Liver (tissue), 9 donors: Measurements from ENCODE around the gene GUCY1A2. TPM values are rescaled to one million over a fixed set of nuclear protein-coding genes. Genes with fewer than 3 reads are reported as not detected.

Source experiments
- DNase-seq: peaks from one replicate; pipeline ENCODE4 v3.0.0-alpha.2; 2017; ENCODE audit warnings: low spot score
- H3K27ac ChIP-seq, 2 donors: one replicate each; pipeline ENCODE4 v1.7.0; 2013; ENCODE audit warnings: inconsistent platforms in 2 of 2, low read length in 2 of 2, control low read depth in 1 of 2, low read depth in 1 of 2, mild to moderate bottlenecking in 1 of 2
- H3K27me3 ChIP-seq, 4 donors: one replicate each; pipeline versions ENCODE4 v1.6.1 to v1.7.0; 2013; ENCODE audit warnings: low read length in 3 of 4, inconsistent platforms in 1 of 4, mild to moderate bottlenecking in 1 of 4, moderate library complexity in 1 of 4; ENCODE audit not compliant: control insufficient read depth in 4 of 4, insufficient read depth in 4 of 4
- H3K36me3 ChIP-seq, 4 donors: one replicate each; pipeline versions ENCODE4 v1.6.1 to v1.7.0; 2013; ENCODE audit warnings: low read length in 3 of 4, mild to moderate bottlenecking in 3 of 4, low read depth in 1 of 4, moderate library complexity in 1 of 4; ENCODE audit not compliant: control insufficient read depth in 4 of 4, insufficient read depth in 3 of 4
- H3K4me1 ChIP-seq, 4 donors: one replicate each; pipeline versions ENCODE4 v1.6.1 to v1.7.0; 2013; ENCODE audit warnings: low read length in 3 of 4, mild to moderate bottlenecking in 3 of 4, moderate library complexity in 1 of 4; ENCODE audit not compliant: control insufficient read depth in 4 of 4, insufficient read depth in 4 of 4
- H3K4me3 ChIP-seq, 3 donors: one replicate each; pipeline versions ENCODE4 v1.6.1 to v1.7.0; 2013; ENCODE audit warnings: low read length in 3 of 3, control low read depth in 1 of 3, low read depth in 1 of 3, mild to moderate bottlenecking in 1 of 3
- H3K9ac ChIP-seq, 2 donors: one replicate each; pipeline ENCODE4 v1.7.0; 2013; ENCODE audit warnings: low read length in 2 of 2, mild to moderate bottlenecking in 2 of 2, moderate library complexity in 2 of 2, control low read depth in 1 of 2, low read depth in 1 of 2
- H3K9me3 ChIP-seq, 4 donors: one replicate each; pipeline versions ENCODE4 v1.6.1 to v1.7.0; 2013; ENCODE audit warnings: low read length in 3 of 4; ENCODE audit not compliant: control insufficient read depth in 4 of 4
- EGR1 ChIP-seq, 2 donors: IDR thresholded peaks; 2 replicates each; pipeline ENCODE4 v1.6.1; 2016 to 2018; ENCODE audit warnings: antibody characterized with exemption in 2 of 2, low read depth in 2 of 2
- FOXA2 ChIP-seq: IDR thresholded peaks from 2 replicates; pipeline ENCODE4 v1.6.1; 2016; ENCODE audit warnings: antibody characterized with exemption
- GABPA ChIP-seq, 2 donors: IDR thresholded peaks in 1 of 2; conservative IDR thresholded peaks in 1 of 2; 2 replicates each; pipeline ENCODE4 v1.6.1; 2016; ENCODE audit warnings: antibody characterized with exemption in 2 of 2, mild to moderate bottlenecking in 1 of 2, moderate library complexity in 1 of 2
- HNF4A ChIP-seq, 2 donors: conservative IDR thresholded peaks; 2 replicates each; pipeline ENCODE4 v1.6.1; 2016; ENCODE audit warnings: antibody characterized with exemption in 2 of 2, mild to moderate bottlenecking in 2 of 2
- HNF4G ChIP-seq: IDR thresholded peaks from 2 replicates; pipeline ENCODE4 v1.6.1; 2016; ENCODE audit warnings: antibody characterized with exemption
- JUND ChIP-seq, 2 donors: IDR thresholded peaks; 2 replicates each; pipeline ENCODE4 v1.6.1; 2016; ENCODE audit warnings: antibody characterized with exemption in 2 of 2
- NR2F2 ChIP-seq: IDR thresholded peaks from 2 replicates; pipeline ENCODE4 v1.6.1; 2016; ENCODE audit warnings: antibody characterized with exemption
- RXRA ChIP-seq, 2 donors: IDR thresholded peaks; 2 replicates each; pipeline ENCODE4 v1.6.1; 2017 to 2018; ENCODE audit warnings: antibody characterized with exemption in 2 of 2, mild to moderate bottlenecking in 1 of 2
- SP1 ChIP-seq: IDR thresholded peaks from 2 replicates; pipeline ENCODE4 v1.6.1; 2018; ENCODE audit warnings: antibody characterized with exemption, mild to moderate bottlenecking
- YY1 ChIP-seq: IDR thresholded peaks from 2 replicates; pipeline ENCODE4 v1.6.1; 2016; ENCODE audit warnings: antibody characterized with exemption, mild to moderate bottlenecking
- WGBS: extraction: QIAGEN DNeasy Blood & Tissue Kit; methylation state at CpG from one replicate; pipeline ENCODE4 v1.1.7; 2013; 5-methylcytosine and 5-hydroxymethylcytosine counted together
- polyA plus RNA-seq, 2 donors: library from polyadenylated mRNA; stranded (reverse) in 1 of 2; unstranded in 1 of 2; fragments of 200-250 nt in 1 of 2; fragments of >200 nt in 1 of 2; fragmentation: Nextera tagmentation in 1 of 2; extraction: Ambion mirVana in 1 of 2; gene quantifications; one replicate each; pipeline versions ENCODE4 v1.2.1 to v1.2.3, GENCODE V29; 2013 to 2015
- total RNA-seq, 2 donors: library from RNA; depleted of rRNA; stranded (reverse); fragments of >200 nt; gene quantifications; one replicate each; pipeline ENCODE4 v1.2.3, GENCODE V29; 2014
- TF ChIP-seq, protein P1 (sequence below): IDR thresholded peaks from 2 replicates; pipeline ENCODE4 v1.6.1; 2016; ENCODE audit warnings: antibody characterized with exemption
- TF ChIP-seq, protein P2 (sequence below): IDR thresholded peaks from 2 replicates; pipeline ENCODE4 v1.6.1; 2016; ENCODE audit warnings: antibody characterized with exemption, mild to moderate bottlenecking
- TF ChIP-seq, protein P3 (sequence below): IDR thresholded peaks from 2 replicates; pipeline ENCODE4 v1.6.1; 2016; ENCODE audit warnings: antibody characterized with exemption
- TF ChIP-seq, protein P4 (sequence below): IDR thresholded peaks from 2 replicates; pipeline ENCODE4 v1.6.1; 2016; ENCODE audit warnings: antibody characterized with exemption
- donor health status: healthy.
- donor health status: healthy.
- donor health status: healthy.
- donor health status: healthy.
- donor health status: healthy.

The GUCY1A2 gene
- total and polyA plus RNA-seq, 4 donors: 0.55 to 4.4 (median 1.7) TPM

DNA sequence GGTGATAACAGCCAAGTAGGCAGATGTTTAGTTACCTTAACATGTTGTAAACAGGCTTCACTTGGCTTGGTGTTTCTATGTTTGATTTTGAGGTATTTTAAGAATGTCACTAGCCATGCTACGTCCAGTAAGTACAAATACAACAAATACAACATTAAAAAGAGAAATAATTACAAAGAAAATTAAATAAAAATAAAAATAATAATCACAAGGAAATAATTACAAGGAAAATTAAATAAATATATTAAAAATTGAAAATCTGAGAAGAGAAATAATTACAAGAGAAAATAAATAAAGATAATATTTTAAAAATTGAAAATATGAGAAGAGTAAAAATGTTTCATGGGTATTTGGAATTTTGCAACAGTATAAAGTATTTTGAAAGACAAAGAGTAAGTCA lies 103.9 kb downstream of the GUCY1A2 start:
- no peak for DNase-seq
- H3K9ac ChIP-seq: no peak overlapping the region
- no peaks in the 10 kb centered on the region for H3K27me3 ChIP-seq
- WGBS: 31% methylated on average over 1 of the region's 1 CpG
- H3K4me1 ChIP-seq: no peaks in the 10 kb centered on the region
- H3K36me3 ChIP-seq: no peaks in the 10 kb centered on the region
- H3K9me3 ChIP-seq: no peaks in the 10 kb centered on the region
- TF ChIP-seq, protein P1, sequence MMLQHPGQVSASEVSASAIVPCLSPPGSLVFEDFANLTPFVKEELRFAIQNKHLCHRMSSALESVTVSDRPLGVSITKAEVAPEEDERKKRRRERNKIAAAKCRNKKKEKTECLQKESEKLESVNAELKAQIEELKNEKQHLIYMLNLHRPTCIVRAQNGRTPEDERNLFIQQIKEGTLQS: no peak
- no peak for TF ChIP-seq JUND (IDR thresholded peaks at IDR 0.05)
- TF ChIP-seq, protein P2, sequence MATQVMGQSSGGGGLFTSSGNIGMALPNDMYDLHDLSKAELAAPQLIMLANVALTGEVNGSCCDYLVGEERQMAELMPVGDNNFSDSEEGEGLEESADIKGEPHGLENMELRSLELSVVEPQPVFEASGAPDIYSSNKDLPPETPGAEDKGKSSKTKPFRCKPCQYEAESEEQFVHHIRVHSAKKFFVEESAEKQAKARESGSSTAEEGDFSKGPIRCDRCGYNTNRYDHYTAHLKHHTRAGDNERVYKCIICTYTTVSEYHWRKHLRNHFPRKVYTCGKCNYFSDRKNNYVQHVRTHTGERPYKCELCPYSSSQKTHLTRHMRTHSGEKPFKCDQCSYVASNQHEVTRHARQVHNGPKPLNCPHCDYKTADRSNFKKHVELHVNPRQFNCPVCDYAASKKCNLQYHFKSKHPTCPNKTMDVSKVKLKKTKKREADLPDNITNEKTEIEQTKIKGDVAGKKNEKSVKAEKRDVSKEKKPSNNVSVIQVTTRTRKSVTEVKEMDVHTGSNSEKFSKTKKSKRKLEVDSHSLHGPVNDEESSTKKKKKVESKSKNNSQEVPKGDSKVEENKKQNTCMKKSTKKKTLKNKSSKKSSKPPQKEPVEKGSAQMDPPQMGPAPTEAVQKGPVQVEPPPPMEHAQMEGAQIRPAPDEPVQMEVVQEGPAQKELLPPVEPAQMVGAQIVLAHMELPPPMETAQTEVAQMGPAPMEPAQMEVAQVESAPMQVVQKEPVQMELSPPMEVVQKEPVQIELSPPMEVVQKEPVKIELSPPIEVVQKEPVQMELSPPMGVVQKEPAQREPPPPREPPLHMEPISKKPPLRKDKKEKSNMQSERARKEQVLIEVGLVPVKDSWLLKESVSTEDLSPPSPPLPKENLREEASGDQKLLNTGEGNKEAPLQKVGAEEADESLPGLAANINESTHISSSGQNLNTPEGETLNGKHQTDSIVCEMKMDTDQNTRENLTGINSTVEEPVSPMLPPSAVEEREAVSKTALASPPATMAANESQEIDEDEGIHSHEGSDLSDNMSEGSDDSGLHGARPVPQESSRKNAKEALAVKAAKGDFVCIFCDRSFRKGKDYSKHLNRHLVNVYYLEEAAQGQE: no peak
- TF ChIP-seq, protein P3, sequence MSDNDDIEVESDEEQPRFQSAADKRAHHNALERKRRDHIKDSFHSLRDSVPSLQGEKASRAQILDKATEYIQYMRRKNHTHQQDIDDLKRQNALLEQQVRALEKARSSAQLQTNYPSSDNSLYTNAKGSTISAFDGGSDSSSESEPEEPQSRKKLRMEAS: no peak
- no peak for TF ChIP-seq RXRA (IDR thresholded peaks at IDR 0.05)
- TF ChIP-seq YY1: no peak
- no peak for TF ChIP-seq HNF4G
- TF ChIP-seq HNF4A (conservative IDR thresholded peaks at IDR 0.05): no peak
- H3K27ac ChIP-seq: no peak overlapping the region
- H3K4me3 ChIP-seq: no peak overlapping the region

DNA sequence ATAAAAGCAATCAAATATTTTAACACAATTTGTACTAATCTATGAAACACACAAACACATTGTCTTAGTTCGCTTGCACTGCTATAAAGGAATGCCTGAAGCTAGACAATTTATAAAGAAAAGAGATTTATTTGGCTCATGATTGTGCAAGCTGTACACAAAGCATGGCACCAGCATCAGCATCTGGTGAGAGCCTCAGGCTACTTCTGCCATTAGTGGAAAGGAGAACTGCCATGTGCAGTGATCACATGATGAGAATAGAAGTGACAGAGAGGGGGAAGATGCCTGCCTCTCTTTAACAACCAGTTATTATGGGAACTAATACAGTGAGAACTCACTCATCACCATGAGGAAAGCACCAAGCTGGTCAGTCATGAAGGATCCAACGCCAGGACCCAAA lies 105.1 kb downstream of the GUCY1A2 start:
- no peaks in the 10 kb centered on the region for H3K27me3 ChIP-seq
- no peak for DNase-seq
- no peaks in the 10 kb centered on the region for H3K4me1 ChIP-seq
- WGBS: 68% methylated on average over 2 of the region's 2 CpGs
- no peak overlapping the region for H3K27ac ChIP-seq
- no peak overlapping the region for H3K9ac ChIP-seq
- TF ChIP-seq EGR1 (IDR thresholded peaks at IDR 0.05; ENCODE audit: low read depth in 2 of 2) (no peak), RXRA (IDR thresholded peaks at IDR 0.05) (no peak), GABPA (IDR thresholded peaks at IDR 0.05 in 1 of 2, conservative IDR thresholded peaks at IDR 0.05 in 1 of 2) (no peak), SP1 (no peak), HNF4G (no peak), NR2F2 (no peak), FOXA2 (no peak)
- TF ChIP-seq, protein P4, sequence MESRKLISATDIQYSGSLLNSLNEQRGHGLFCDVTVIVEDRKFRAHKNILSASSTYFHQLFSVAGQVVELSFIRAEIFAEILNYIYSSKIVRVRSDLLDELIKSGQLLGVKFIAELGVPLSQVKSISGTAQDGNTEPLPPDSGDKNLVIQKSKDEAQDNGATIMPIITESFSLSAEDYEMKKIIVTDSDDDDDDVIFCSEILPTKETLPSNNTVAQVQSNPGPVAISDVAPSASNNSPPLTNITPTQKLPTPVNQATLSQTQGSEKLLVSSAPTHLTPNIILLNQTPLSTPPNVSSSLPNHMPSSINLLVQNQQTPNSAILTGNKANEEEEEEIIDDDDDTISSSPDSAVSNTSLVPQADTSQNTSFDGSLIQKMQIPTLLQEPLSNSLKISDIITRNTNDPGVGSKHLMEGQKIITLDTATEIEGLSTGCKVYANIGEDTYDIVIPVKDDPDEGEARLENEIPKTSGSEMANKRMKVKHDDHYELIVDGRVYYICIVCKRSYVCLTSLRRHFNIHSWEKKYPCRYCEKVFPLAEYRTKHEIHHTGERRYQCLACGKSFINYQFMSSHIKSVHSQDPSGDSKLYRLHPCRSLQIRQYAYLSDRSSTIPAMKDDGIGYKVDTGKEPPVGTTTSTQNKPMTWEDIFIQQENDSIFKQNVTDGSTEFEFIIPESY: no peak
- TF ChIP-seq, protein P2: no peak
- TF ChIP-seq, protein P1: no peak
- H3K9me3 ChIP-seq: no peaks in the 10 kb centered on the region
- H3K36me3 ChIP-seq: no peaks in the 10 kb centered on the region
- no peak overlapping the region for H3K4me3 ChIP-seq
